Skeletal muscle tissue (tissue), 4 donors: Measurements from ENCODE around the gene CHST4. TPM values are rescaled to one million over a fixed set of nuclear protein-coding genes. Genes with fewer than 3 reads are reported as not detected.
A peak's percentile ranks its signal among the peaks of the same experiment; 100 is the strongest.

Experiments
- H3K27ac ChIP-seq: one replicate; pipeline ENCODE4 v1.7.0; 2013; ENCODE audit warnings: mild to moderate bottlenecking, low read depth, low read length, inconsistent platforms
- H3K27me3 ChIP-seq, 3 donors: one replicate each; pipeline ENCODE4 v1.7.0; 2013; ENCODE audit warnings: low read length in 3 of 3; ENCODE audit not compliant: control insufficient read depth in 3 of 3, insufficient read depth in 3 of 3
- H3K36me3 ChIP-seq, 3 donors: one replicate each; pipeline ENCODE4 v1.7.0; 2013; ENCODE audit warnings: low read length in 3 of 3; ENCODE audit not compliant: control insufficient read depth in 3 of 3, insufficient read depth in 3 of 3
- H3K4me1 ChIP-seq, 3 donors: one replicate each; pipeline ENCODE4 v1.7.0; 2013; ENCODE audit warnings: low read length in 3 of 3, mild to moderate bottlenecking in 3 of 3; ENCODE audit not compliant: control insufficient read depth in 3 of 3, insufficient read depth in 3 of 3
- H3K4me3 ChIP-seq, 3 donors: one replicate each; pipeline ENCODE4 v1.7.0; 2013; ENCODE audit warnings: low read length in 3 of 3
- H3K9ac ChIP-seq, 3 donors: one replicate each; pipeline ENCODE4 v1.7.0; 2013; ENCODE audit warnings: low read length in 3 of 3, mild to moderate bottlenecking in 3 of 3, moderate library complexity in 2 of 3, low read depth in 1 of 3
- H3K9me3 ChIP-seq, 3 donors: one replicate each; pipeline ENCODE4 v1.7.0; 2013; ENCODE audit warnings: low read length in 3 of 3; ENCODE audit not compliant: control insufficient read depth in 3 of 3
- total RNA-seq: library from RNA; depleted of rRNA; stranded (reverse); fragments of >200 nt; gene quantifications from one replicate; pipeline ENCODE4 v1.2.3, GENCODE V29; 2014
- donor health status: Osteomylitis.

CHST4 gene
- total RNA-seq, 1 donor from 2014 or later = not detected

DNA sequence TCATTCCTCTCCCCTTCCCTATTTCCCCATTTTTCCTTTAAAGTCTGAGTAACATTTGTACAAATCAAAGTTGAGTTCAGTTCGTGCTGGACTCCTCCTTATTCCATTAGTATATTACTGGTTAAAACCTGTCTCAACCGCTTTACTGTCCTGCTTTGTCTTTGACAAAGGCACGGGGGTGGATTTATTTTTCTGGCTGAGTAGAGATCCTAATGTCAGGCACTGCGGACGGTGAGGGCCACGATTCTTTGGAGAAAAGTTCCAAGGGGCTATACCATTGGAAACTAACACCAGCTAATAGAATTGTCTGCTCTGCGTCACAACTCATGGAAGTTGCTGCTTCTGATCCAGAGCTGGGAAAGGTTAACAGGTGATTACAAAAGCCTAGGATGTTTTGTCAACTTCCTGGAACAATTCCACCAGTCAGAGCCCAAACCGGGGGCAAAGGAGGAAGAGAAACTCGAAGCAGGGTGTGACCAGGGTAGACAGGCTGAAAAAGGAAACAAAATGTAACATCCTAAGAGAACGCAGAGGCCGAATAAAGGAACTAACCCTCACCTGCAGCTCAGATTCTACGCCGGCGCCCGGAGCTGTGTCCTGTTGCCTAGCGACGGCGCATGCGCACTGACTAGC lies 38.2 kb downstream of the CHST4 start:
- H3K27me3 ChIP-seq = peaks cover 0 to 6% (median 1%) of the 10 kb centered on the region in 3 donors
- no peak overlapping the region for H3K27ac ChIP-seq

DNA sequence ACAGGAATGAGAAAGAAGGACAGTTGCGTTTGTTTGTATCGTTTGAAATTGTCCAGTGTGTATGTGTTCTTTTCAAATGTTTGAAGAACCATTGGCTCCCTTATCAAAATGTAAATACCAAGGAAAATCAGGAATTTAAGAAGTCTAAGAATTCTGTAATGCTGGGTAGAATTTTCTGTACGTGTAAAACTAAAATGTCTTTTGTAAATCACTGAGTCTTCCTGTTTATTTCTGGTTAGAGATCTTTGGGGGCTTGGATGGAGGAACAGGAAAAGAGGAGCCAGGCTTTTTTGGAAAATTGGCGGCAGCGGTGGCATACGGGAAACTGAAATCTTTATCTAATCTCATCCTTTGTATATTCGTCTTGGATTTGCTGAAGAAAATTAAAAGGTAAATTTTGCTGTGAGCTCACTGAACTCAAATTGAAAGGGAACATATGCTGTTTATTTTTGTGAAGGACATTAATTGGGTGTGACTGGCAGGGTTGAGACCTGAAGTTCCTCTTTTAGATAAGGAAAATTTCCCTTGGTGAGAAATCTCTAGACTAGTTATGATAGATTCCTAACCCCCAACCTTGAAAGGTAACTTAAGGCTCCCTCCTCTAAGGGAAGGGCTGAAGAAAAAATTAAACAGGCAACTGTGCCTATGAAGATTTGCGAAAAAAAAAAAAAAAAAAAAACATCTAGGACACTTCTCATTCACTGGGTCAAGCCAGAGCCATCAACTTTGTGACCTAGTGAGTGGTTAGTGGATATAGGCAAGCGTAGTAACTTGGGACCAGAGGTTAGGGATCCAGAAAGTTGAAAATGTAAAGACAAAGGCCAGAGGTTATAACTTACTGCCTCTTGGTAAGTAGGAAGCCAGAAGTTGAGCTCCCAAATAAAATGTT lies 39.8 kb downstream of the CHST4 start:
- no peak overlapping the region for H3K4me3 ChIP-seq
- H3K27me3 ChIP-seq = peaks cover 0 to 6% (median 2%) of the 10 kb centered on the region in 3 donors
- no peak overlapping the region for H3K9ac ChIP-seq
- no peak overlapping the region for H3K27ac ChIP-seq
- peaks cover 0 to 9% (median 7%) of the 10 kb centered on the region in 3 donors for H3K4me1 ChIP-seq
- H3K36me3 ChIP-seq = no peaks in the 10 kb centered on the region
- H3K9me3 ChIP-seq = no peaks in the 10 kb centered on the region

More for the DNA sequence above, 38.2 kb downstream of the CHST4 start:
- H3K9ac ChIP-seq = peak overlapping the region; percentile 48 to 61 (median 51)
- peak overlapping the region; percentile 60 to 91 (median 74) for H3K4me3 ChIP-seq
- H3K4me1 ChIP-seq = peaks cover 0 to 9% (median 7%) of the 10 kb centered on the region in 3 donors
- no peaks in the 10 kb centered on the region for H3K36me3 ChIP-seq
- no peaks in the 10 kb centered on the region for H3K9me3 ChIP-seq

DNA sequence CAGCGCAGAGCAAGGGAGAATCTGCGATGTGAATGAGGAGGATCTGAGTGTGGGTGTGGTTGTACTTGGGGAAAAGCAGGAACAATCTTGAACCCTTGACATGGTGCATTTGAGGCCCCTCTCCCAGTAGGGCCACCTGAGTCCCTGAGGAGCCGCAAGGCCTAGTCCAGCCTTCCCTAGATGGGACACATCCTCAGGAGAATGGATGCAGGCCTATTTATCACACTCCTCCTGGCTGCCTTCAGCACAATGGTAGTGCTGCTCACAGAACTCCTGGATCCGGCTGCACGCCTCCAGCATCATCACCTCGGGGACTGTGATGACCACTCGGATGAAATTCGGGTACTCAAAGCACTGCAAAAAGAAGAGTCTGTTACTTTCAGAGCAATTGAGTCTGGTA lies 41.7 kb downstream of the CHST4 start:
- Histone ChIP-seq H3K4me1 (peaks cover 0 to 9% (median 7%) of the 10 kb centered on the region in 3 donors), H3K9me3 (no peaks in the 10 kb centered on the region), H3K36me3 (no peaks in the 10 kb centered on the region), H3K27ac (no peak overlapping the region), H3K4me3 (no peak overlapping the region), H3K9ac (no peak overlapping the region), H3K27me3 (peaks cover 0 to 6% (median 2%) of the 10 kb centered on the region in 3 donors)

DNA sequence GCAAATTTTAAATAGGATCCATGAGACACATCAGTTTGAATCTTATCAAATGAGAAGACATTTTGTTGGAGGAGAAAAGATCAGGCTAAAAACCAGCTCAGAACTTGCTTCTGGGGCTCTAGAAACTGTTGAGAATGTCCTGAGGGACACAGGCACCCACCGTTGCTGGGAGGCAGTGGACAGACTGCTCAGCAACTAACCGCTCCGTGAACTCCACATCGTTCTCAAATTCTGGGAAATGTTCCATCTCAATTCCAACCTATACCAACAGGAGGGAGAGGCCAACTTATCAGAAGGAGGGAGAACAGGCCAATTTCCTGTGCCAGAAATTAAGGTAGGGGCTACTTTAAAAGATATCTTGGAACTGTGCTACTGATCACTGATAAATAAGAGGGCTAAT lies 42.3 kb downstream of the CHST4 start:
- Histone ChIP-seq H3K27me3 (peaks cover 0 to 6% (median 2%) of the 10 kb centered on the region in 3 donors), H3K9me3 (no peaks in the 10 kb centered on the region), H3K4me1 (peaks cover 0 to 9% (median 7%) of the 10 kb centered on the region in 3 donors)

DNA sequence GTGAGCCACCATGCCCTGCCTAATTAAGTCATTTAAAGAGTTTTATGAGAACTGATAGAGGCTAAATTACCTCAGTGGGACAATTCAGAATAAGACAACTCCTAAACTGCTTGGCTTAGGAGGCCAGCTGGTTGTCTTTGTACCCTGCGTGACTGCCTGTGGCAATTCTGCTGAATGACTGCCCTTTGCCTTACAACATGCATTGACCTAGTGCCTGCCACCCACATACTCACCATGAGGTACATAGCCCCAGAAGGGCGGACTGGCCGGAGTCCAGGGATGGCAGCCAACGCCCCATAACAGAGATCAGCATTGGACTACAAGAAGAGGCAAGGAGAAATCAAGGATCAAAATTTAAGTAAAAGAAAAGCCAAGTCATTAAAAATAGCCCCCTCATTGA lies 43.4 kb downstream of the CHST4 start:
- Histone ChIP-seq H3K36me3 (no peaks in the 10 kb centered on the region), H3K27me3 (peaks cover 0 to 5% (median 2%) of the 10 kb centered on the region in 3 donors), H3K4me3 (no peak overlapping the region), H3K9ac (no peak overlapping the region), H3K27ac (no peak overlapping the region), H3K4me1 (peaks cover 0 to 4% (median 3%) of the 10 kb centered on the region in 3 donors), H3K9me3 (no peaks in the 10 kb centered on the region)

More for the DNA sequence above, 42.3 kb downstream of the CHST4 start:
- no peak overlapping the region for H3K4me3 ChIP-seq
- H3K9ac ChIP-seq = no peak overlapping the region
- no peak overlapping the region for H3K27ac ChIP-seq
- H3K36me3 ChIP-seq = no peaks in the 10 kb centered on the region

DNA sequence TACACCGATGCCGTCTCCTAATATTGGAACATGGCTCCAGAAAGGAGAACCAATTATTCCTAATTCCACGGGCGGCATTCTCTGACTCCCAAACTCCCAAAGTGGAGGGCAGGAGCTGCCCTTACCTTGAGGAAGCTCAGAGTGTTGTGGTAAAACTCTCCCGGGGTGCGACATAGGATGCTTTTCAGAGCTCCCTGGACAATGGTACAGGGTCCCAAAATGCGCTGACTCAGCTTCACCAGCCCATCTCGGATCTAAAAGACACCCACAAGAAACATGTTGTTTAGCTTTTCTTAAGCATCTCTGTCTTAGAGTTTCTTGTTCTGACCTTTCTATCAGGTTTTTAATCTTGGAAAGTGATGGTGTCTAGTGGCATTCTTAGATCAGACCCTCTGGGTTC lies 43.9 kb downstream of the CHST4 start:
- no peak overlapping the region for H3K4me3 ChIP-seq

DNA sequence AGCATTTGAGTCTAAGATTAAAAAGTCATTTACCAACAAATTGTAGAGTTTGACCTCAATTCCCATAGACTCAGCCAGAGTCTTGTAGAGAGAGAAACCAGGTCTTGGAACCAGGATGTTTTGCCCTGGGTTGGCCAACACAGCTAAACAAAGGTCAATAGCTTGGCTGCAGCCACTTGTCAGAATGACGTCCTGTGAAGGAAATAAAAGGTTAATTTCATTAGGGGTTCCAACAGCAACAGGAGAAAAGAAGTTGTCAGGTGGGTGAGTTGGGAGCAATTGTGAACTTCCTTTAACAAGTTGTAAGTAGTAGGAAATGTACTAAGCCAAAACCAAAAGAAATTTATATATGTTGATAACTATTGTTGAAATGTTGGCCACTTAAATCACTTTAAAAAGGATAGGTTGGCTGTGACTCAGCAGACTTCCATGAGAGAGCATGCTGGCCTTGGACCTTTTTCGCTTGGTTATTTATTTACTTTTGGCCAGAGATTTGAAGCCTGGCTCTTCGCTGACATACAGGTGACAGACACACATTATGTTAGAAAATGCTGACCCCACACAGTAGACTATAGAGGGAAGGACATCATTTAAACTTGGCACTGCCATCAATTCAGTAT lies 46.4 kb downstream of the CHST4 start:
- Histone ChIP-seq H3K27ac (no peak overlapping the region), H3K27me3 (peaks cover 0 to 9% (median 0%) of the 10 kb centered on the region in 3 donors), H3K9me3 (no peaks in the 10 kb centered on the region), H3K9ac (no peak overlapping the region), H3K4me3 (no peak overlapping the region), H3K36me3 (no peaks in the 10 kb centered on the region), H3K4me1 (no peaks in the 10 kb centered on the region)

More for the DNA sequence above, 43.9 kb downstream of the CHST4 start:
- Histone ChIP-seq H3K36me3 (no peaks in the 10 kb centered on the region), H3K9me3 (no peaks in the 10 kb centered on the region), H3K27ac (no peak overlapping the region), H3K9ac (no peak overlapping the region), H3K4me1 (peaks cover 0 to 3% (median 0%) of the 10 kb centered on the region in 3 donors), H3K27me3 (peaks cover 0 to 2% (median 0%) of the 10 kb centered on the region in 3 donors)

DNA sequence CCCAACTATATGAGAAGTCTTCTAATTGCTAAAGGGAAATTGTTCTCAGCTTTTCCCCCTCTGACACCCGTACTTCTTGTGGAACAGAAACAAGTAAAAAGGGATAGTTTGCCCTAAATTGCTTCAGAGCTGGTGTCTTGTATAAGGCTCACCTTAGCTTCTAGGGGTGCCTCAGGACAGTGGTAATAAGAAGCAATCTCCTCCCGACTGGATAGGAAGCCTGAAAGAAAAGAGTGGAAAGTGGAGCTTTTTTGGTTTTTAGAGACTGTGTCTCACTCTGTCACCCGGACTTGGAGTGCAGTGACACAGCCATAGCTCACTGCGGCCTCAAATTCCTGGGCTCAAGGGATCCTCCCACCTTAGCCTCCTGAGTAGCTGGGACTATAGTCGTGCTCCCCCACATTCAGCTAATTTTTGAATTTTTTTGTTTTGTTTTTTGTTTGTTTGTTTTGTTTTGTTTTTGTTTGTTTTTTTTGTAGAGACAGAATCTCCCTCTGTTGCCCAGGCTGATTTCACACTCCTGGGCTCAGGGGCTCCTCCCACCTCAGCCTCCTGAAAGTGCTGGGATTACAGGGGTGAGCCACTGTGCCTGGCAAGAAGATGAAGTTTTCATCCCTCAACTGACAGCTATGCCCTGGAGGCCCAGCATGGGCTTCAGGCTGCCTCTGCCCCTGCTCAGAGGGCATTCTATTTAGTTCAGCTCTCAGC lies 47.3 kb downstream of the CHST4 start:
- Histone ChIP-seq H3K27me3 (peaks cover 0 to 12% (median 0%) of the 10 kb centered on the region in 3 donors), H3K27ac (no peak overlapping the region), H3K4me3 (no peak overlapping the region), H3K36me3 (no peaks in the 10 kb centered on the region), H3K4me1 (no peaks in the 10 kb centered on the region), H3K9ac (no peak overlapping the region), H3K9me3 (no peaks in the 10 kb centered on the region)

DNA sequence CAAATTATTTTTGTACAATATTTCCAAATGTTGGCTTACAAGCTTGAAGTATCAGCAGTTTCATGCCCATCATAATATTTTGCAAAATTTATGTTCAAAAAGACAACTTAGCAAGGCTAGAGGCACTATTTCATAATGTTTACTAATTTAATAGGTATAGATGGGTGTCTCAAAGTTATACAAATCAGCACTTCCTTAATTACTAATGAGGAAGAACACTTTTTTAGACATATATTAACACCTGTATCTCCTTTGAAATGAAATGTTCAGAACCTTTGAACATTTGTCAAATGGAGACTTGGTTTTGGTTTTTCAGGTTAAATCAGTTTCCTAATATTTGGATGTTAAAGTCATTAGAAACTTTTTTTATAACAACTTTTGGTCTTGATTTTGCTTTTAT lies 48.5 kb downstream of the CHST4 start:
- H3K4me1 ChIP-seq = no peaks in the 10 kb centered on the region
- no peaks in the 10 kb centered on the region for H3K36me3 ChIP-seq
- H3K9me3 ChIP-seq = no peaks in the 10 kb centered on the region
- no peak overlapping the region for H3K27ac ChIP-seq
- H3K4me3 ChIP-seq = no peak overlapping the region
- H3K9ac ChIP-seq = no peak overlapping the region
- peaks cover 0 to 9% (median 0%) of the 10 kb centered on the region in 3 donors for H3K27me3 ChIP-seq
